Astrocyte (in vitro differentiated cells and primary cell): Measurements from ENCODE around the gene SYT7. TPM values are rescaled to one million over a fixed set of nuclear protein-coding genes. Genes with fewer than 3 reads are reported as not detected.

Source experiments
- DNase-seq: peaks from one replicate; pipeline ENCODE4 v3.0.0-alpha.2; 2010; ENCODE audit warnings: low read depth
- FAIRE-seq: peaks from 2 replicates; lab custom pipeline; 2011; peaks lifted over from hg19 to GRCh38; lab: Jason Lieb, UNC
- H2AFZ ChIP-seq: 2 replicates; pipeline ENCODE4 v1.6.0; 2012; ENCODE audit warnings: low read depth, low read length, inconsistent platforms
- H3K27ac ChIP-seq: 2 replicates; pipeline ENCODE4 v1.5.1; 2011; ENCODE audit warnings: low read depth, low read length, inconsistent platforms
- H3K27me3 ChIP-seq: 2 replicates; pipeline ENCODE4 v1.6.0; 2011; ENCODE audit warnings: low read length, inconsistent platforms; ENCODE audit not compliant: insufficient read depth
- H3K36me3 ChIP-seq: 2 replicates; pipeline ENCODE4 v1.5.1; 2011; ENCODE audit warnings: low read length, inconsistent platforms; ENCODE audit not compliant: insufficient read depth
- H3K4me1 ChIP-seq: 2 replicates; pipeline ENCODE4 v1.5.1; 2011; ENCODE audit warnings: low read length, inconsistent platforms; ENCODE audit not compliant: insufficient read depth
- H3K4me2 ChIP-seq: 2 replicates; pipeline ENCODE4 v1.6.0; 2012; ENCODE audit warnings: low read length, inconsistent platforms
- H3K4me3 ChIP-seq: 2 replicates; pipeline ENCODE4 v1.5.1; 2011; ENCODE audit warnings: low read depth, mild to moderate bottlenecking, low read length, inconsistent platforms; ENCODE audit not compliant: insufficient read depth
- H3K79me2 ChIP-seq: 2 replicates; pipeline ENCODE4 v1.6.0; 2012; ENCODE audit warnings: mild to moderate bottlenecking, low read length, inconsistent platforms; ENCODE audit not compliant: insufficient read depth
- H3K9ac ChIP-seq: 2 replicates; pipeline ENCODE4 v1.6.0; 2012; ENCODE audit warnings: mild to moderate bottlenecking, low read length, inconsistent platforms
- H3K9me3 ChIP-seq: 2 replicates; pipeline ENCODE4 v1.5.1; 2012; ENCODE audit warnings: low read depth, mild to moderate bottlenecking, low read length, inconsistent platforms; ENCODE audit not compliant: insufficient read depth
- H4K20me1 ChIP-seq: 2 replicates; pipeline ENCODE4 v1.6.0; 2012; ENCODE audit warnings: low read length, inconsistent platforms; ENCODE audit not compliant: insufficient read depth
- H3K27ac Mint-ChIP-seq: one replicate; pipeline ENCODE4 v1.8.0; 2021; ENCODE audit warnings: mild to moderate bottlenecking, mixed read lengths; ENCODE audit not compliant: unreplicated experiment
- H3K27me3 Mint-ChIP-seq: one replicate; pipeline ENCODE4 v1.8.0; 2021; ENCODE audit warnings: low read depth, mixed read lengths; ENCODE audit not compliant: unreplicated experiment
- H3K36me3 Mint-ChIP-seq: one replicate; pipeline ENCODE4 v1.8.0; 2021; ENCODE audit warnings: low read depth, mixed read lengths; ENCODE audit not compliant: unreplicated experiment
- H3K4me1 Mint-ChIP-seq: one replicate; pipeline ENCODE4 v1.8.0; 2021; ENCODE audit warnings: low read depth, mixed read lengths; ENCODE audit not compliant: unreplicated experiment
- H3K4me3 Mint-ChIP-seq: one replicate; pipeline ENCODE4 v1.8.0; 2021; ENCODE audit warnings: mild to moderate bottlenecking, moderate library complexity, mixed read lengths; ENCODE audit not compliant: unreplicated experiment
- H3K9me3 Mint-ChIP-seq: one replicate; pipeline ENCODE4 v1.8.0; 2021; ENCODE audit warnings: mild to moderate bottlenecking, mixed read lengths; ENCODE audit not compliant: unreplicated experiment
- CTCF ChIP-seq: IDR thresholded peaks from 2 replicates; pipeline ENCODE4 v1.5.1; 2011; ENCODE audit warnings: low read depth, mild to moderate bottlenecking, inconsistent platforms, low read length, moderate library complexity; ENCODE audit not compliant: insufficient read depth
- EZH2 ChIP-seq: IDR thresholded peaks from 2 replicates; pipeline ENCODE4 v1.6.1; 2012; ENCODE audit warnings: mild to moderate bottlenecking, low read length, inconsistent platforms; ENCODE audit not compliant: insufficient read depth
- total RNA-seq: library from RNA; stranded (reverse); gene quantifications from 2 replicates; pipeline ENCODE4 v1.2.1, GENCODE V29; 2021

SYT7 gene
- total RNA-seq, 1 donor from 2014 or later = 3.7 TPM

GRCh38 chr11:61542705-61543104 is 38.2 kb downstream of the SYT7 start:
- Histone ChIP-seq H3K4me3 (no peak overlapping the region), H2AFZ (no peak overlapping the region), H3K4me1 (no peaks in the 10 kb centered on the region), H3K36me3 (no peaks in the 10 kb centered on the region), H3K9ac (no peak overlapping the region), H3K79me2 (no peaks in the 10 kb centered on the region), H3K27me3 (peaks cover 22% of the 10 kb centered on the region), H3K9me3 (no peaks in the 10 kb centered on the region), H4K20me1 (no peaks in the 10 kb centered on the region), H3K4me2 (no peak overlapping the region), H3K27ac (no peak overlapping the region)
- DNase-seq = no peak
- H3K27ac Mint-ChIP-seq = no peak overlapping the region
- no peak overlapping the region for H3K4me3 Mint-ChIP-seq
- FAIRE-seq = no peak
- peaks cover 30% of the 10 kb centered on the region for H3K27me3 Mint-ChIP-seq
- H3K36me3 Mint-ChIP-seq = peaks cover 9% of the 10 kb centered on the region
- H3K9me3 Mint-ChIP-seq = peaks cover 2% of the 10 kb centered on the region
- TF ChIP-seq CTCF (no peak), EZH2 (no peak)
- H3K4me1 Mint-ChIP-seq = peaks cover 7% of the 10 kb centered on the region

GRCh38 chr11:61542024-61542461 is 38.8 kb downstream of the SYT7 start:
- Histone ChIP-seq H3K4me3 (no peak overlapping the region), H3K27me3 (peaks cover 22% of the 10 kb centered on the region), H2AFZ (no peak overlapping the region), H4K20me1 (no peaks in the 10 kb centered on the region), H3K4me1 (no peaks in the 10 kb centered on the region), H3K4me2 (no peak overlapping the region), H3K9me3 (no peaks in the 10 kb centered on the region), H3K27ac (no peak overlapping the region), H3K79me2 (no peaks in the 10 kb centered on the region), H3K36me3 (no peaks in the 10 kb centered on the region), H3K9ac (no peak overlapping the region)
- Mint-ChIP-seq H3K4me1 (peaks cover 7% of the 10 kb centered on the region), H3K9me3 (peaks cover 2% of the 10 kb centered on the region), H3K36me3 (peaks cover 9% of the 10 kb centered on the region), H3K27ac (no peak overlapping the region), H3K27me3 (peaks cover 27% of the 10 kb centered on the region), H3K4me3 (no peak overlapping the region)
- no peak for DNase-seq
- no peak for FAIRE-seq
- no peak for TF ChIP-seq EZH2
- TF ChIP-seq CTCF = no peak

GRCh38 chr11:61541598-61541997 is 39.3 kb downstream of the SYT7 start:
- peak; percentile 36 for DNase-seq
- H3K4me2 ChIP-seq = no peak overlapping the region
- no peaks in the 10 kb centered on the region for H3K36me3 ChIP-seq
- H4K20me1 ChIP-seq = no peaks in the 10 kb centered on the region
- FAIRE-seq = no peak
- H3K79me2 ChIP-seq = no peaks in the 10 kb centered on the region
- no peak for TF ChIP-seq CTCF
- TF ChIP-seq EZH2 = no peak
- Mint-ChIP-seq H3K4me3 (no peak overlapping the region), H3K27me3 (peaks cover 26% of the 10 kb centered on the region), H3K4me1 (peaks cover 7% of the 10 kb centered on the region), H3K36me3 (peaks cover 9% of the 10 kb centered on the region), H3K9me3 (peaks cover 2% of the 10 kb centered on the region), H3K27ac (no peak overlapping the region)
- H3K9me3 ChIP-seq = no peaks in the 10 kb centered on the region
- no peak overlapping the region for H3K4me3 ChIP-seq
- H2AFZ ChIP-seq = no peak overlapping the region
- H3K27me3 ChIP-seq = peaks cover 22% of the 10 kb centered on the region
- H3K4me1 ChIP-seq = no peaks in the 10 kb centered on the region
- no peak overlapping the region for H3K9ac ChIP-seq
- no peak overlapping the region for H3K27ac ChIP-seq
